ENCODE measurements around the gene PDCD6IP.

DNA sequence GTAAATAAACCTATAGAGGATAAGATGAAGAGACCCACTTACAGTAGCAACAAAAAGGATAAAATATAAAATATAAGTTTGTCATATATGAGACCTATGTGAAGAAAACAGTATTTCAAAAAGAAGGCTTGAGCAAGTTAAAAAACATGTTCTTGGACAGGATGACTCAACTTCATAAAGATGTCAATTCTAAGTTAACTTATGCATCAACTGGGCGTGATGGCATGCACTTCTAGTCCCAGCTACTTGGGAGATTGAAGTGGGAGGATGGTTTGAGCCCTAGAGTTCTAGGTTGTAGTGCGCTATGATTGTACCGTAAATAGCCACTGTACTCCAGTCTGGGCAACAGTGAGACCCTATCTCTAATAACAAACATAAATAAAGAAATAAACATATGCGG lies 59.7 kb downstream of the PDCD6IP start:
- TF ChIP-seq, protein P1, sequence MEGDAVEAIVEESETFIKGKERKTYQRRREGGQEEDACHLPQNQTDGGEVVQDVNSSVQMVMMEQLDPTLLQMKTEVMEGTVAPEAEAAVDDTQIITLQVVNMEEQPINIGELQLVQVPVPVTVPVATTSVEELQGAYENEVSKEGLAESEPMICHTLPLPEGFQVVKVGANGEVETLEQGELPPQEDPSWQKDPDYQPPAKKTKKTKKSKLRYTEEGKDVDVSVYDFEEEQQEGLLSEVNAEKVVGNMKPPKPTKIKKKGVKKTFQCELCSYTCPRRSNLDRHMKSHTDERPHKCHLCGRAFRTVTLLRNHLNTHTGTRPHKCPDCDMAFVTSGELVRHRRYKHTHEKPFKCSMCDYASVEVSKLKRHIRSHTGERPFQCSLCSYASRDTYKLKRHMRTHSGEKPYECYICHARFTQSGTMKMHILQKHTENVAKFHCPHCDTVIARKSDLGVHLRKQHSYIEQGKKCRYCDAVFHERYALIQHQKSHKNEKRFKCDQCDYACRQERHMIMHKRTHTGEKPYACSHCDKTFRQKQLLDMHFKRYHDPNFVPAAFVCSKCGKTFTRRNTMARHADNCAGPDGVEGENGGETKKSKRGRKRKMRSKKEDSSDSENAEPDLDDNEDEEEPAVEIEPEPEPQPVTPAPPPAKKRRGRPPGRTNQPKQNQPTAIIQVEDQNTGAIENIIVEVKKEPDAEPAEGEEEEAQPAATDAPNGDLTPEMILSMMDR (conservative IDR thresholded peaks at IDR 0.05): no peak
- TF ChIP-seq ZFX (IDR thresholded peaks at IDR 0.05): no peak
